Kidney epithelial cell (primary cell): Measurements from ENCODE around the gene CCNA2. TPM values are rescaled to one million over a fixed set of nuclear protein-coding genes. Genes with fewer than 3 reads are reported as not detected.

Source experiments
- DNase-seq: peaks from one replicate; pipeline ENCODE4 v3.0.0-alpha.2; 2010; ENCODE audit warnings: low read depth
- H3K27me3 ChIP-seq: 2 replicates; pipeline ENCODE4 v1.6.0; 2011; ENCODE audit warnings: low read length; ENCODE audit not compliant: control insufficient read depth, insufficient read depth
- H3K36me3 ChIP-seq: 2 replicates; pipeline ENCODE4 v1.5.1; 2011; ENCODE audit warnings: low read length; ENCODE audit not compliant: control insufficient read depth, insufficient read depth
- H3K4me3 ChIP-seq: 2 replicates; pipeline ENCODE4 v1.5.1; 2011; ENCODE audit warnings: low read depth, mild to moderate bottlenecking, control low read depth, low read length
- total RNA-seq: library from RNA; depleted of rRNA; stranded (reverse); fragments of >200 nt; gene quantifications from 2 replicates; pipeline ENCODE4 v1.2.3, GENCODE V29; 2015
- TF ChIP-seq, protein P1 (sequence below): IDR thresholded peaks from 2 replicates; pipeline ENCODE4 v1.5.1; 2011; ENCODE audit warnings: mild to moderate bottlenecking, moderate library complexity, low read length, control low read depth, inconsistent platforms; ENCODE audit not compliant: insufficient read depth, poor library complexity, severe bottlenecking

The CCNA2 gene
- total RNA-seq, 1 donor from 2014 or later: 7.2 TPM

DNA sequence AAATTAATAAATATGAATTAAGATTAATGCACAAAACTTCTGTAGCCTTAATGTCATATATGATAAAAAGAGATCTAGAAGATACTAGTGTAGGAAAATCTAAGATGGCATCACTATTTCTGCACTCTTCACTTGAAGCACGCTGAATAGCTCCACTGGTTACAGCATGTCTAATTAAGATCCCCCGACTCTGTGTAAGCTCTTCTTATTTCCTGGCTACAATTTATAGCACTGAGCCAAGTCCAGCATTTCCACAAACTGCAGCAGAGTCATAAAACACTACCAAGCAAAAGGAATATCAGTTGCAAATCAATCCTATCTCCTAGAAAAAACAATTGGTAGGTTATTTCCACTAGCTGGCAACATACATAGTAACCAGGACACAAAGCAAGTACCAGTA, 1.3 kb upstream of the CCNA2 start:
- TF ChIP-seq, protein P1, sequence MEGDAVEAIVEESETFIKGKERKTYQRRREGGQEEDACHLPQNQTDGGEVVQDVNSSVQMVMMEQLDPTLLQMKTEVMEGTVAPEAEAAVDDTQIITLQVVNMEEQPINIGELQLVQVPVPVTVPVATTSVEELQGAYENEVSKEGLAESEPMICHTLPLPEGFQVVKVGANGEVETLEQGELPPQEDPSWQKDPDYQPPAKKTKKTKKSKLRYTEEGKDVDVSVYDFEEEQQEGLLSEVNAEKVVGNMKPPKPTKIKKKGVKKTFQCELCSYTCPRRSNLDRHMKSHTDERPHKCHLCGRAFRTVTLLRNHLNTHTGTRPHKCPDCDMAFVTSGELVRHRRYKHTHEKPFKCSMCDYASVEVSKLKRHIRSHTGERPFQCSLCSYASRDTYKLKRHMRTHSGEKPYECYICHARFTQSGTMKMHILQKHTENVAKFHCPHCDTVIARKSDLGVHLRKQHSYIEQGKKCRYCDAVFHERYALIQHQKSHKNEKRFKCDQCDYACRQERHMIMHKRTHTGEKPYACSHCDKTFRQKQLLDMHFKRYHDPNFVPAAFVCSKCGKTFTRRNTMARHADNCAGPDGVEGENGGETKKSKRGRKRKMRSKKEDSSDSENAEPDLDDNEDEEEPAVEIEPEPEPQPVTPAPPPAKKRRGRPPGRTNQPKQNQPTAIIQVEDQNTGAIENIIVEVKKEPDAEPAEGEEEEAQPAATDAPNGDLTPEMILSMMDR: no peak
- no peak for DNase-seq
- no peaks in the 10 kb centered on the region for H3K27me3 ChIP-seq
- H3K36me3 ChIP-seq: peaks cover 2% of the 10 kb centered on the region
- H3K4me3 ChIP-seq: no peak overlapping the region

DNA sequence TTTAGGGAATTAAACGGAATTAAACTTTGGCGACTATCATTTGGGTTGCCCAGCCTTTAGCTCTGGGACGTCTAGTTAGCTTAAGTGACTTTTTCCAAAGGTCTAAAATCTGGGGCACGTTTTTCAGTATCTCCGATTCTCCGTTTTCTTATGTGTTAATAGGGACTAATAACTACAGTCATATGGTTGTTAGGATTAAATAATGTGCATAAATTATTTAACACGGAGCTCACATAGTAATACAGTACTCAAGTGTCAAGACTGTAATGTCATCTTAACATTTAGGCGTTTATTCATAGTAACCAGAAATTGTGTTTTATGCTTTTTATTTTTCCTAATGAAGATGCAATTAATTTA, 466 bp upstream of the CCNA2 start:
- TF ChIP-seq, protein P1: no peak
- Histone ChIP-seq H3K4me3 (peak overlapping the region; percentile 77), H3K36me3 (peaks cover 2% of the 10 kb centered on the region), H3K27me3 (no peaks in the 10 kb centered on the region)
- DNase-seq: no peak

DNA sequence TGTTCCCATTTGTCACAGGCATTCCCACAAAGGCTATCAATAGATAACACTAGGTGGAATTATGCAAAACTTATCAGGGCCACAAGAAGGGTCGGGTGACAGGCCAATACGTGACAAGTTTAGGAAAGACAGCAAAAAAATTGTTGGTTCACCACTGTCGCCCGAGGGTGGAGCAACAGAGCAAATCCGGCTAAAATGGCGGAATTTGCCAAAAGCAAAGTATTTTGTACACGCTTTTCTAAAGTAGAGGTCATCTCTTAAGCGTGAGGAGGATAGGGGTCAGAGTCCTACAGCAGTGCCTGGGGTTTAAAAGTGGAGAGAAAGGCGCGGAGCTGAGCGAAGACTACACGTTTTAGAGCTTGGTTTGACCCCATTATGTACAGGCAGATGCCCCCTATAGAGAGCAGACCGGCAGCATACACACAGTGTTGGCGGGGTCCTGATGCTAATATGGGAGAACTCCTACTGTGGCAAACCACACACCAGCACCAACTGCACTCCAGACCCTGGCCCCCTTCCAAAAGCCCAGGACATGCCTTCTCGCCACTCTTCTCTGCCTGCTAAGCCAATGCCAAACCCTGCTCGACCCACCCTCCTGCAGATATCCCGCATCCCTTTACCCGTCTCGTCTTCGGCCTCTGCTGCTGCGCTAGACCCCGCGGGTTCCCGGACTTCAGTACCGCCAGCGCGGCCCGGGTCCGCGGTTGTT, 733 bp downstream of the CCNA2 start:
- peaks cover 2% of the 10 kb centered on the region for H3K36me3 ChIP-seq
- no peaks in the 10 kb centered on the region for H3K27me3 ChIP-seq
- peak overlapping the region; percentile 77 for H3K4me3 ChIP-seq
- DNase-seq: no peak
- TF ChIP-seq, protein P1: no peak

DNA sequence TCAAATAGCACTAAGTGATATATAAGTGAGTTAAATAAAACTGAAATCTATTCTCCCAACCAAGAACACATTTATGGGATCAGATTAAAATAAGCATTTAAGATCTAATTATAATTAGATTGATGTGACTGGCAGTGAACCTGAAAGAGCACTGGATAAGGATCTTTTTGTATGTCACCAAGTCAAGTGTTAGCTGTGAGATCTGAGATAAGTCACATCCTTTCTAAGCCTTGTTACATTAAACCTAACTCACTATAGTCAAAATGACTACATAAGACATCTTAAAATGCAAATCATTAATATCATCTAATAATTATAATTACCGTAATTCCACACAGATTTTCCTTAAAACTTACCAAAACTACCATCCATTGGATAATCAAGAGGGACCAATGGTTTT, 1.6 kb downstream of the CCNA2 start:
- TF ChIP-seq, protein P1: no peak
- Histone ChIP-seq H3K36me3 (peaks cover 2% of the 10 kb centered on the region), H3K27me3 (no peaks in the 10 kb centered on the region), H3K4me3 (peak overlapping the region; percentile 77)
- DNase-seq: no peak

DNA sequence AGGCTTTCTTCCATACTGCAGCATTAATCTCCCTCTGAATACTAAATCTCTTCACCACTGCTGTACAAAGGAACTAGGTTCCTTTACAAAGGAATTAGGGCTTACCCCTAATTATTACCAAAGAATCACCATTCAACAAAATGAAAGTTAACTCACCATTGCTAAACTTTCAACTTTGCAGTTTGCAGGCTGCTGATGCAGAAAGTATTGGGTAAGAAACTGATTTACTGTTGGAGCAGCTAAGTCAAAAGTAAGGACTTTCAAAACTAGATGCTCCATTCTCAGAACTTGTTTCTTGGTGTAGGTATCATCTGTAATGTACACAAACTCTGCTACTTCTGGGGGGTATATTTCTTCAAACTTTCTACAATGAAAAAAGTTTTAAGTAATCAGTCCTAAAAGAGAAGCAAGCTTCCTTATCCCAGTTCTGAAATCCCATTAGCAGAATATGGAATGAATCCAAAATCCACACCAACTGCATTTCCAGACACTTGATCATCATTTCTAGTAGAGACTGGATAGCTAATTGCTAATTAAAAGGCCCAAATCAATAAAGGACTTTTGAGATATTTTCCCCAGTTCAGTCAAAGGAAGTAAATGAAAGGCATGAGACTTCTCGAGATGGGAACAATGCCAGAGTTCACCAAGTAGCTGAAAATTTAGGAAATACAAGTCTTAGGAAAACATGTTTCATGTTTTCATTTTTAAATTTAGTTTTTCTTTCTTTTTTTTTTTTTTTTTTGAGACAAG, 4.3 kb downstream of the CCNA2 start:
- TF ChIP-seq, protein P1: no peak
- DNase-seq: no peak
- H3K36me3 ChIP-seq: peaks cover 2% of the 10 kb centered on the region
- H3K27me3 ChIP-seq: no peaks in the 10 kb centered on the region
- H3K4me3 ChIP-seq: no peak overlapping the region
